Measurements from ENCODE around the gene PSME2.
A peak's percentile ranks its signal among the peaks of the same experiment; 100 is the strongest.

PSME2 gene

GRCh38 chr14:24179294-24179960 is 33.0 kb upstream of the PSME2 start:
- no peak for DNase-seq (ENCODE audit: low read depth)

GRCh38 chr14:24178399-24179178 is 32.2 kb upstream of the PSME2 start:
- DNase-seq (ENCODE audit: low read depth), result no peak

- DNase-seq (ENCODE audit: low read depth), result no peak
Observed at GRCh38 chr14:24177891-24178290, 31.5 kb upstream of the PSME2 start.

- DNase-seq (ENCODE audit: low read depth), result no peak
Observed at GRCh38 chr14:24177041-24177825, 30.8 kb upstream of the PSME2 start.

GRCh38 chr14:24176599-24176998 is 30.2 kb upstream of the PSME2 start:
- DNase-seq (ENCODE audit: low read depth), result no peak

- no peak for DNase-seq (ENCODE audit: low read depth)
Observed at GRCh38 chr14:24172871-24173281, 26.5 kb upstream of the PSME2 start.

- DNase-seq (ENCODE audit: low read depth), result no peak
Observed at GRCh38 chr14:24172261-24172860, 26.0 kb upstream of the PSME2 start.

- DNase-seq (ENCODE audit: low read depth), result peak; percentile 74
Observed at GRCh38 chr14:24171422-24172260, 25.2 kb upstream of the PSME2 start, which contains the start of gene REC8. TSS of gene REC8 (plus strand) at chr14:24172080. CDS start at chr14:24172553, 473 bp downstream.

- no peak for DNase-seq (ENCODE audit: low read depth)
Observed at GRCh38 chr14:24167469-24168114, 21.2 kb upstream of the PSME2 start.

- DNase-seq (ENCODE audit: low read depth), result no peak
Observed at GRCh38 chr14:24165785-24166184, 19.4 kb upstream of the PSME2 start.

- no peak for DNase-seq (ENCODE audit: low read depth)
Observed at GRCh38 chr14:24164518-24164991, 18.1 kb upstream of the PSME2 start.

- no peak for DNase-seq (ENCODE audit: low read depth)
Observed at GRCh38 chr14:24162093-24162492, 15.7 kb upstream of the PSME2 start.

- peak; percentile 97 for DNase-seq (ENCODE audit: low read depth)
Observed at GRCh38 chr14:24160850-24161804, 14.7 kb upstream of the PSME2 start, which contains the start of gene IRF9. TSS of gene IRF9 (plus strand) at chr14:24161265. CDS start at chr14:24162145, 880 bp downstream.

GRCh38 chr14:24160499-24160849 is 14.1 kb upstream of the PSME2 start:
- no peak for DNase-seq (ENCODE audit: low read depth)

GRCh38 chr14:24159777-24160498 is 13.5 kb upstream of the PSME2 start:
- DNase-seq (ENCODE audit: low read depth), result no peak

- DNase-seq (ENCODE audit: low read depth), result no peak
Observed at GRCh38 chr14:24157331-24157730, 10.9 kb upstream of the PSME2 start.

- no peak for DNase-seq (ENCODE audit: low read depth)
Observed at GRCh38 chr14:24156840-24157239, 10.4 kb upstream of the PSME2 start.

- no peak for DNase-seq (ENCODE audit: low read depth)
Observed at GRCh38 chr14:24155100-24155499, 8.7 kb upstream of the PSME2 start.

All from activated gamma-delta T cell treated with anti-CD3 and anti-CD28 coated beads, Interleukin-2, amount 50 U/mL, for 16 hours (primary cell).